HepG2 (cell line): ENCODE measurements around the gene CNNM2. TPM values are rescaled to one million over a fixed set of nuclear protein-coding genes. Genes with fewer than 3 reads are reported as not detected.

ENCODE experiments used
- ATAC-seq: fragments of 200-7000 bp; cut with Tn5 transposase; 3 replicates; pipeline ENCODE4 v1.9.1; 2020; ENCODE audit warnings: mild to moderate bottlenecking, moderate library complexity
- BruUV-seq: library from RNA; stranded (reverse); fragments of 400-500 nt; replicated peaks from 2 replicates; lab custom pipeline; 2021; lab: Mats Ljungman, UMichigan
- CTCF ChIA-PET: fragments of 300-600 bp; formaldehyde crosslinking; extraction: SDS; loops from one replicate; lab custom pipeline; 2021; ENCODE audit warnings: low total read pairs, inconsistent platforms, low intra/inter-chr PET ratio; lab: Yijun Ruan, JAX
- POLR2A ChIA-PET: fragments of 350-600 bp; sonication (Branson Sonifier 250); formaldehyde crosslinking; loops from one replicate; lab custom pipeline; 2020; ENCODE audit warnings: antibody characterized with exemption, inconsistent platforms; lab: Yijun Ruan, JAX
- DNase-seq: peaks from one replicate; pipeline ENCODE4 v3.0.0-alpha.2; 2015; ENCODE audit warnings: low spot score
- FAIRE-seq: peaks from 3 replicates; lab custom pipeline; 2011; peaks lifted over from hg19 to GRCh38; lab: Jason Lieb, UNC
- H2AFZ ChIP-seq: one replicate; pipeline ENCODE4 v1.6.1; 2011; ENCODE audit warnings: low read length, inconsistent platforms
- H3K27ac ChIP-seq: fragments of 300-600 bp; 3 replicates; pipeline ENCODE4 v1.8.0; 2011; ENCODE audit warnings: mixed run types, mild to moderate bottlenecking, mixed read lengths, low read length, inconsistent platforms; ENCODE audit not compliant: insufficient read depth; ENCODE audit errors: extremely low read length
- H3K27me3 ChIP-seq, 2 experiments: fragments of 200-600 bp in 1 of 2; 2 replicates in 1 of 2; 3 replicates in 1 of 2; pipeline versions ENCODE4 v1.6.0 to v1.8.0; 2011; ENCODE audit warnings: low read length in 2 of 2, mild to moderate bottlenecking in 2 of 2, moderate library complexity in 2 of 2, inconsistent platforms in 1 of 2; ENCODE audit not compliant: insufficient read depth in 2 of 2, control insufficient read depth in 1 of 2
- H3K36me3 ChIP-seq, 2 experiments: fragments of 200-600 bp in 1 of 2; replicated peaks in 1 of 2; 2 replicates in 1 of 2; 3 replicates in 1 of 2; pipeline versions ENCODE4 v1.5.1 to v1.8.0; 2011; ENCODE audit warnings: low read length in 2 of 2, inconsistent platforms in 1 of 2; ENCODE audit not compliant: insufficient read depth in 2 of 2, control insufficient read depth in 1 of 2
- H3K4me1 ChIP-seq: 2 replicates; pipeline ENCODE4 v1.5.1; 2012; ENCODE audit warnings: low read length, inconsistent platforms; ENCODE audit not compliant: insufficient read depth
- H3K4me2 ChIP-seq: 2 replicates; pipeline ENCODE4 v1.6.0; 2011; ENCODE audit warnings: low read depth, low read length, inconsistent platforms
- H3K4me3 ChIP-seq, 3 experiments: fragments of 200-600 bp in 1 of 3; sonication (generic), shearing (Covaris generic) in 1 of 3; replicated peaks in 1 of 3; 2 replicates each; pipeline ENCODE4 v1.5.1; 2011 to 2016; ENCODE audit warnings: low read length in 3 of 3, inconsistent platforms in 2 of 3, low read depth in 2 of 3, mild to moderate bottlenecking in 2 of 3, control low read depth in 1 of 3, mixed read lengths in 1 of 3; ENCODE audit not compliant: insufficient read depth in 1 of 3
- H3K79me2 ChIP-seq: one replicate; pipeline ENCODE4 v1.6.1; 2011; ENCODE audit warnings: low read length, inconsistent platforms; ENCODE audit not compliant: insufficient read depth
- H3K9ac ChIP-seq: 2 replicates; pipeline ENCODE4 v1.6.0; 2011; ENCODE audit warnings: mild to moderate bottlenecking, low read depth, low read length, inconsistent platforms; ENCODE audit not compliant: insufficient read depth
- H3K9me3 ChIP-seq: 2 replicates; pipeline ENCODE4 v1.5.1; 2012; ENCODE audit warnings: mild to moderate bottlenecking, low read length
- H4K20me1 ChIP-seq: 2 replicates; pipeline ENCODE4 v1.6.0; 2011; ENCODE audit warnings: inconsistent platforms, mild to moderate bottlenecking, low read length, moderate library complexity; ENCODE audit not compliant: insufficient read depth
- ADNP ChIP-seq: sonication (generic); formaldehyde crosslinking; IDR thresholded peaks from 2 replicates; pipeline ENCODE4 v1.4.0; 2020; ENCODE audit warnings: missing genetic modification reagents
- ATF1 ChIP-seq: IDR thresholded peaks from 2 replicates; pipeline ENCODE4 v1.6.1; 2016; ENCODE audit warnings: mild to moderate bottlenecking, control low read depth
- GFI1 ChIP-seq: sonication (generic); formaldehyde crosslinking; IDR thresholded peaks from 2 replicates; pipeline ENCODE4 v1.5.0; 2020; ENCODE audit warnings: missing genetic modification reagents, mild to moderate bottlenecking, borderline replicate concordance
- ZNF253 ChIP-seq: sonication (generic); formaldehyde crosslinking; IDR thresholded peaks from 2 replicates; pipeline ENCODE4 v1.8.0; 2022; ENCODE audit warnings: mild to moderate bottlenecking, missing genetic modification reagents, borderline replicate concordance
- ZNF563 ChIP-seq: sonication (generic); formaldehyde crosslinking; IDR thresholded peaks from 2 replicates; pipeline ENCODE4 v1.8.0; 2022; ENCODE audit warnings: mild to moderate bottlenecking, moderate library complexity, missing genetic modification reagents
- WGBS: methylation state at CpG from one replicate; pipeline ENCODE4 v1.1.6; 2017; ENCODE audit warnings: low lambda C conversion rate; 5-methylcytosine and 5-hydroxymethylcytosine counted together
- in situ Hi-C: cut with HindIII; loops from 2 replicates; pipeline ENCODE4 v1.10.0; 2017; ENCODE audit warnings: low pct_unique_long_range_greater_than_20kb; ENCODE audit not compliant: extremely low pct_ligation_motif_present
- intact Hi-C: fragments of 100-400 bp; cut with micrococcal nuclease; formaldehyde crosslinking; loops from one replicate; pipeline ENCODE4 v1.10.0; 2022; ENCODE audit not compliant: unreplicated experiment
- polyA plus RNA-seq, 8 experiments: library from polyadenylated mRNA; depleted of rRNA in 3 of 8; stranded (reverse) in 7 of 8; unstranded in 1 of 8; fragments of >200 nt; fragmentation: Illumina TruSeq in 4 of 8; extraction: Trizol in 4 of 8; gene quantifications; 2 replicates each; pipeline versions ENCODE4 v1.2.1 to v1.2.3, GENCODE V29; 2011 to 2016; ENCODE audit warnings: low read depth in 4 of 8, missing spikeins in 1 of 8, mixed read lengths in 1 of 8; ENCODE audit not compliant: insufficient read depth in 1 of 8
- total RNA-seq, 5 experiments: library from RNA; depleted of rRNA; stranded (reverse); fragments of >200 nt; fragmentation: Illumina TruSeq; extraction: Trizol; gene quantifications; 2 replicates each; pipeline ENCODE4 v1.2.3, GENCODE V29; 2016; ENCODE audit warnings: low read depth in 1 of 5
- TF ChIP-seq, protein P1 (sequence below): sonication (generic); formaldehyde crosslinking; IDR thresholded peaks from 2 replicates; pipeline ENCODE4 v1.4.0; 2020; ENCODE audit warnings: missing genetic modification reagents
- TF ChIP-seq, protein P2 (sequence below): sonication (generic); formaldehyde crosslinking; IDR thresholded peaks from 2 replicates; pipeline ENCODE4 v1.4.0; 2020; ENCODE audit warnings: mild to moderate bottlenecking, missing genetic modification reagents

The CNNM2 gene
- total and polyA plus RNA-seq, 2 of the 13 experiments (the other 11 are each of a cell fraction or from before 2014, with no cell fraction given), result 7.1 to 9.0 TPM

DNA sequence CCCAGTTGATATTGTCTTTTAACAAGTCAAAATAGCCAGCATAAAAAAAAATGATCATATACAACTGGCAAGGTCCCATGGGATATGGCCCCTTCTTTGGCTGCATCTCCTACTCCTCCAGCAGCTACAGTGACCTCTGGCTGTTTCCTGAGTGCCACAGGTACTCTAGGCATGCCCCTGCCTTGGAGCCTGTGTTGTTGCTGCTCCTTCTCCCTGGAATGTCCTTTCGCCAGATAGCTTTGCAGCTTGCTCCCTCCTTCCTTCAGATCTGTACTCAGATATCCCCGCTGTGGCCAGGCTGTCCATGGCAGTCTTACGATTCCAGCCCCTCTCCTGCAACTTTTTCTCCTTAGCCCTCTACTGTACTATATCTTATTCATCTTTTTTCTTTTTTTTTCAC, 23.3 kb downstream of the CNNM2 start:
- no peaks in the 10 kb centered on the region for H3K27me3 ChIP-seq
- TF ChIP-seq ADNP (CRISPR knock-in tag) (no peak), ATF1 (CRISPR knock-in tag) (no peak), ZNF563 (no peak), GFI1 (CRISPR knock-in tag) (no peak), ZNF253 (CRISPR knock-in tag) (no peak)
- TF ChIP-seq, protein P1, sequence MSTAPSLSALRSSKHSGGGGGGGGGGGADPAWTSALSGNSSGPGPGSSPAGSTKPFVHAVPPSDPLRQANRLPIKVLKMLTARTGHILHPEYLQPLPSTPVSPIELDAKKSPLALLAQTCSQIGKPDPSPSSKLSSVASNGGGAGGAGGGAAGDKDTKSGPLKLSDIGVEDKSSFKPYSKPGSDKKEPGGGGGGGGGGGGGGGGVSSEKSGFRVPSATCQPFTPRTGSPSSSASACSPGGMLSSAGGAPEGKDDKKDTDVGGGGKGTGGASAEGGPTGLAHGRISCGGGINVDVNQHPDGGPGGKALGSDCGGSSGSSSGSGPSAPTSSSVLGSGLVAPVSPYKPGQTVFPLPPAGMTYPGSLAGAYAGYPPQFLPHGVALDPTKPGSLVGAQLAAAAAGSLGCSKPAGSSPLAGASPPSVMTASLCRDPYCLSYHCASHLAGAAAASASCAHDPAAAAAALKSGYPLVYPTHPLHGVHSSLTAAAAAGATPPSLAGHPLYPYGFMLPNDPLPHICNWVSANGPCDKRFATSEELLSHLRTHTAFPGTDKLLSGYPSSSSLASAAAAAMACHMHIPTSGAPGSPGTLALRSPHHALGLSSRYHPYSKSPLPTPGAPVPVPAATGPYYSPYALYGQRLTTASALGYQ (CRISPR knock-in tag), result no peak
- TF ChIP-seq, protein P2, sequence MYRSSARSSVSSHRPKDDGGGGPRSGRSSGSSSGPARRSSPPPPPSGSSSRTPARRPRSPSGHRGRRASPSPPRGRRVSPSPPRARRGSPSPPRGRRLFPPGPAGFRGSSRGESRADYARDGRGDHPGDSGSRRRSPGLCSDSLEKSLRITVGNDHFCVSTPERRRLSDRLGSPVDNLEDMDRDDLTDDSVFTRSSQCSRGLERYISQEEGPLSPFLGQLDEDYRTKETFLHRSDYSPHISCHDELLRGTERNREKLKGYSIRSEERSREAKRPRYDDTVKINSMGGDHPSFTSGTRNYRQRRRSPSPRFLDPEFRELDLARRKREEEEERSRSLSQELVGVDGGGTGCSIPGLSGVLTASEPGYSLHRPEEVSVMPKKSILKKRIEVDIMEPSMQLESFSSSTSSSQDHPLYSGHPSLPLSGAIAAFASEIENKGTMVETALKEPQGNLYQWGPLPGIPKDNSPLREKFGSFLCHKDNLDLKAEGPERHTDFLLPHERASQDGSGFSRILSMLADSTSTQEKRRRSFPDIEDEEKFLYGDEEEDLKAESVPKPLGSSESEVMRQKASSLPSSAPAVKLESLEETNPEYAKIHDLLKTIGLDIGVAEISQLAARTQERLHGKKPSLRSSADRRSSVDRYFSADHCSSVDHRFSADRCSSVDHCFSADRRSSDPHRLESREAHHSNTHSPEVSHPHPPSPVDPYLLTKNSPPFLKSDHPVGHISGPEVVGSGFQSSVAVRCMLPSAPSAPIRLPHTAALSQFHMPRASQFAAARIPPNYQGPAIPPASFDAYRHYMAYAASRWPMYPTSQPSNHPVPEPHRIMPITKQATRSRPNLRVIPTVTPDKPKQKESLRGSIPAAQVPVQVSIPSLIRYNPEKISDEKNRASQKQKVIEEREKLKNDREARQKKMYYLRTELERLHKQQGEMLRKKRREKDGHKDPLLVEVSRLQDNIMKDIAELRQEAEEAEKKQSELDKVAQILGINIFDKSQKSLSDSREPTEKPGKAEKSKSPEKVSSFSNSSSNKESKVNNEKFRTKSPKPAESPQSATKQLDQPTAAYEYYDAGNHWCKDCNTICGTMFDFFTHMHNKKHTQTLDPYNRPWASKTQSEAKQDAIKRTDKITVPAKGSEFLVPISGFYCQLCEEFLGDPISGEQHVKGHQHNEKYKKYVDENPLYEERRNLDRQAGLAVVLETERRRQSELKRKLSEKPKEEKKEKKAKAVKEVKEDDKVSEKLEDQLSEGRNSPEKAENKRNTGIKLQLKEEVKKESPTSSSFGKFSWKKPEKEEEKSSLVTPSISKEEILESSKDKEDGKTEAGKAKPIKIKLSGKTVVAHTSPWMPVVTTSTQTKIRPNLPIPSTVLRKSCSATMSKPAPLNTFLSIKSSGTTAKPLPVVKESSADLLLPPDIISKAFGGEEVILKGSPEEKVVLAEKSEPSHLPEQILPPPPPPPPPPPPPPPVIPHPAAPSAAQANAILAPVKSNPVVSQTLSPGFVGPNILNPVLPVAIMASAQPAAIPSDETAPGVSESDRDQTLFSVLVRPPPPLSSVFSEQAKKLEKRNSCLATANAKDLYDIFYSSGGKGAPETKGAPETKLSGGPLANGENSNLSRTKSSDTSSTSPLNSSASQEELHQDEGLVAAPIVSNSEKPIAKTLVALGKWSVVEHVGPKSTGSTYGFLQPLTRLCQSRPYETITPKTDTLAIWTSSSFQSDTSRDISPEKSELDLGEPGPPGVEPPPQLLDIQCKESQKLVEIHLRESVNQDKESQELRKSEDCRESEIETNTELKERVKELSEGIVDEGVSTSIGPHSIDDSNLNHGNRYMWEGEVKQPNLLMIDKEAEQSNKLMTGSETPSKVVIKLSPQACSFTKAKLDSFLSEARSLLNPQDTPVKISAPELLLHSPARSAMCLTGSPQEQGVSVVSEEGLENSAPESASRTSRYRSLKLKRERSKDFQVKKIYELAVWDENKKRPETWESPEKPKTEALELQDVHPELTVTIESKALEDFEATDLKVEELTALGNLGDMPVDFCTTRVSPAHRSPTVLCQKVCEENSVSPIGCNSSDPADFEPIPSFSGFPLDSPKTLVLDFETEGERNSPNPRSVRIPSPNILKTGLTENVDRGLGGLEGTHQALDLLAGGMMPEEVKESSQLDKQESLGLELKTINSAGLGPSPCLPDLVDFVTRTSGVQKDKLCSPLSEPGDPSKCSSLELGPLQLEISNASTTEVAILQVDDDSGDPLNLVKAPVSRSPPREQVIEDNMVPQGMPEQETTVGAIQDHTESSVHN (CRISPR knock-in tag), result no peak
- ChIA-PET CTCF (no interaction called here), POLR2A (no interaction called here)
- H3K79me2 ChIP-seq, result peaks cover 12% of the 10 kb centered on the region
- H3K9ac ChIP-seq, result no peak overlapping the region
- H3K36me3 ChIP-seq, result no peaks in the 10 kb centered on the region
- H3K4me1 ChIP-seq, result peaks cover 22% of the 10 kb centered on the region
- ATAC-seq (no peak), DNase-seq (no peak), FAIRE-seq (no peak)
- no peak overlapping the region for H3K4me3 ChIP-seq
- intact Hi-C loops (no loop called here), in situ Hi-C loops (no loop called here)
- H2AFZ ChIP-seq, result no peak overlapping the region
- H4K20me1 ChIP-seq, result no peaks in the 10 kb centered on the region
- H3K4me2 ChIP-seq, result no peak overlapping the region
- no TSS peak for BruUV-seq
- H3K27ac ChIP-seq, result no peak overlapping the region
- WGBS, result 91% methylated on average over 3 of the region's 3 CpGs
- no peaks in the 10 kb centered on the region for H3K9me3 ChIP-seq
